Esophagus squamous epithelium (tissue), 5 donors: ENCODE data around the gene RSU1. TPM values are rescaled to one million over a fixed set of nuclear protein-coding genes. Genes with fewer than 3 reads are reported as not detected.

ENCODE experiments used
- DNase-seq: peaks from one replicate; lab custom pipeline; 2025; lab: John Stamatoyannopoulos, UW
- H3K27ac ChIP-seq, 4 donors: fragments of 200-600 bp; sonication (generic); one replicate each; pipeline ENCODE4 v1.5.1; 2016 to 2019; ENCODE audit warnings: mild to moderate bottlenecking in 1 of 4
- H3K27me3 ChIP-seq, 4 donors: fragments of 200-600 bp; sonication (generic); 1 replicate in 3 of 4; 2 replicates in 1 of 4; pipeline versions ENCODE4 v1.5.1 to v1.6.0; 2017 to 2021; ENCODE audit warnings: antibody characterized with exemption in 1 of 4
- H3K36me3 ChIP-seq, 3 donors: fragments of 200-600 bp; sonication (generic); one replicate each; pipeline ENCODE4 v1.5.1; 2016 to 2019
- H3K4me1 ChIP-seq, 3 donors: fragments of 200-600 bp; sonication (generic); one replicate each; pipeline ENCODE4 v1.5.1; 2017 to 2019
- H3K4me3 ChIP-seq, 4 donors: fragments of 200-600 bp; sonication (generic); 1 replicate in 3 of 4; 2 replicates in 1 of 4; pipeline ENCODE4 v1.5.1; 2016 to 2019; ENCODE audit warnings: mild to moderate bottlenecking in 2 of 4, moderate library complexity in 1 of 4
- H3K9me3 ChIP-seq, 3 donors: fragments of 200-600 bp; sonication (generic); one replicate each; pipeline ENCODE4 v1.5.1; 2016 to 2019
- POLR2A ChIP-seq, 4 donors: fragments of 450-650 bp; IDR thresholded peaks; one replicate each; pipeline ENCODE4 v1.6.1; 2017; ENCODE audit warnings: antibody characterized with exemption in 4 of 4, mild to moderate bottlenecking in 4 of 4, moderate library complexity in 3 of 4
- WGBS, 2 donors: methylation state at CpG; one replicate each; pipeline ENCODE4 v1.1.5; 2018; 5-methylcytosine and 5-hydroxymethylcytosine counted together
- intact Hi-C: fragments of 100-400 bp; cut with DNase I; formaldehyde crosslinking; loops from one replicate; pipeline ENCODE4 v1.15.0; 2022
- total RNA-seq, 4 donors: library from RNA; depleted of rRNA; stranded (reverse); fragments of >200 nt; gene quantifications; one replicate each; pipeline ENCODE4 v1.1.0, GENCODE V29; 2016
- TF ChIP-seq, protein P1 (sequence below), 6 experiments: fragments of 450-650 bp in 4 of 6; fragments of 200-600 bp in 2 of 6; sonication (generic) in 2 of 6; IDR thresholded peaks; one replicate each; pipeline ENCODE4 v1.5.1; 2016 to 2019; ENCODE audit warnings: antibody characterized with exemption in 6 of 6, mild to moderate bottlenecking in 4 of 6, moderate library complexity in 4 of 6
- donor health status: DM: yes; HTN: yes; CAD: no.

Gene RSU1
- total RNA-seq, 4 donors from 2014 or later = 43.5 to 61.5 (median 51.3) TPM

DNA sequence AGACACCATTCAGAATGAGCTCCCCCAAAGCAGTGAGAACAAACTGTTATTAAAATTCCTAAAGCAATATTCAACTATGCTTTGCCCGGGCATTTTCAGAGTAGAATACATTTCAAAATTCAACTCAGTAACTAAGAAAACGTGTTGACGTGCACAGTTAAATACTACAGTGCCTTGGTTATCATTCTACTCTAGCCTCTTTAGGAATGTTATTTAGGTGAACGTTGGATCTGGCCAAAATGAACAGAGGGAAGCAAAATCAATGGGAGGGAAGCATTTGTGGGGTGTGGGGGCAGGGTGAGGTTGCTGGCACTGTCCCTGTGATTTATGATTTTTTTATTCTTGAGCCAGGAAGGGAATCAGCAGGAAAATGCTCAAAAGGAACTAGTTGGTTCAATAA, 27.5 kb downstream of the RSU1 start:
- Histone ChIP-seq H3K4me1 (no peaks in the 10 kb centered on the region), H3K4me3 (no peak overlapping the region), H3K36me3 (no peaks in the 10 kb centered on the region), H3K9me3 (no peaks in the 10 kb centered on the region), H3K27ac (no peak overlapping the region), H3K27me3 (no peaks in the 10 kb centered on the region)
- no peak for DNase-seq
- intact Hi-C loops = no loop called here
- TF ChIP-seq POLR2A (IDR thresholded peaks at IDR 0.05) = no peak
- TF ChIP-seq, protein P1, sequence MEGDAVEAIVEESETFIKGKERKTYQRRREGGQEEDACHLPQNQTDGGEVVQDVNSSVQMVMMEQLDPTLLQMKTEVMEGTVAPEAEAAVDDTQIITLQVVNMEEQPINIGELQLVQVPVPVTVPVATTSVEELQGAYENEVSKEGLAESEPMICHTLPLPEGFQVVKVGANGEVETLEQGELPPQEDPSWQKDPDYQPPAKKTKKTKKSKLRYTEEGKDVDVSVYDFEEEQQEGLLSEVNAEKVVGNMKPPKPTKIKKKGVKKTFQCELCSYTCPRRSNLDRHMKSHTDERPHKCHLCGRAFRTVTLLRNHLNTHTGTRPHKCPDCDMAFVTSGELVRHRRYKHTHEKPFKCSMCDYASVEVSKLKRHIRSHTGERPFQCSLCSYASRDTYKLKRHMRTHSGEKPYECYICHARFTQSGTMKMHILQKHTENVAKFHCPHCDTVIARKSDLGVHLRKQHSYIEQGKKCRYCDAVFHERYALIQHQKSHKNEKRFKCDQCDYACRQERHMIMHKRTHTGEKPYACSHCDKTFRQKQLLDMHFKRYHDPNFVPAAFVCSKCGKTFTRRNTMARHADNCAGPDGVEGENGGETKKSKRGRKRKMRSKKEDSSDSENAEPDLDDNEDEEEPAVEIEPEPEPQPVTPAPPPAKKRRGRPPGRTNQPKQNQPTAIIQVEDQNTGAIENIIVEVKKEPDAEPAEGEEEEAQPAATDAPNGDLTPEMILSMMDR (IDR thresholded peaks at IDR 0.05) = no peak
- 75 to 86% methylated on average over 4 of the region's 4 CpGs for WGBS, 2 donors

DNA sequence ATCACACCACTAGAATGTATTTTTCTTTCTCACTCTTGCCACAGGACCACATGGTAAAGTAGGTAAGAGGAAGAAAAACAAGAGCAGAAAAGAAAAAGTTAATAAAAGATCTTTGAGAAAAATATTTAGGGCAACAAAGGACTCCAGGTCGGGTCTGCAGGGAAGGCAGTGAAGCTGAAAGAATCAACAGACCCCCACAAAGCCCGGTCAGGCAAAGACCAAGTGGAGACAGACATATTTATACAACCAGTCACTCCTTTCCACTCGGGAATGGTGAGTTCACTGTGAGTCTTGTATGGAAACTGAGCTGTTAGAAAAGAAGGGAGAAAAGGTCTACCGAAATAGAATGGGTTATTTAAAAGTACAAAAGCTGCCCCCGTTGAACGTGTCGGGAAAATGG, 28.0 kb downstream of the RSU1 start:
- 65 to 76% methylated on average over 7 of the region's 7 CpGs for WGBS, 2 donors
- DNase-seq = no peak
- H3K27ac ChIP-seq = no peak overlapping the region
- H3K36me3 ChIP-seq = no peaks in the 10 kb centered on the region
- TF ChIP-seq, protein P1 (IDR thresholded peaks at IDR 0.05) = no peak
- TF ChIP-seq POLR2A (IDR thresholded peaks at IDR 0.05) = no peak
- intact Hi-C loops = no loop called here
- H3K27me3 ChIP-seq = no peaks in the 10 kb centered on the region
- no peak overlapping the region for H3K4me3 ChIP-seq
- no peaks in the 10 kb centered on the region for H3K9me3 ChIP-seq
- no peaks in the 10 kb centered on the region for H3K4me1 ChIP-seq

DNA sequence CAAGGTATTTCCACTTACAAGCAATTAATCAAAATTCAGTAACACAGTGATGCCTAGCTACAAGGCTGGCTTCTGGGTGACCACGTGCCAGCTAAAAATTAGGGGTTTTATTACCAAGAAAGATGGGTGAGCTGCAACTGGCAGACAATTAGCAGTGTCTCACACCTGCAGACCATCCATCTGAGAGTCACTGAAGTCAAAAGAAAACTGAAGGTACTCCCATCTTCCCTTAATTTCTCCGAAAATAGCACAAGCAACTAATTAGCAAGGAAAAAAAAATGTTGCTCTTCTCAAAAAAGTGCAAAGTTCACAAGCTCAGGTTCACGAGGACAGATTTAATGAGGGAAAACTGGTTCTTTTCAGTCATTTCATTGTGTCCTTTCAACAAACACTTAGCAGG, 28.4 kb downstream of the RSU1 start:
- 84 to 87% methylated on average over 3 of the region's 3 CpGs for WGBS, 2 donors
- Histone ChIP-seq H3K36me3 (no peaks in the 10 kb centered on the region), H3K27me3 (no peaks in the 10 kb centered on the region), H3K4me3 (no peak overlapping the region), H3K27ac (no peak overlapping the region), H3K9me3 (no peaks in the 10 kb centered on the region), H3K4me1 (no peaks in the 10 kb centered on the region)
- TF ChIP-seq POLR2A (IDR thresholded peaks at IDR 0.05) = no peak
- TF ChIP-seq, protein P1 (IDR thresholded peaks at IDR 0.05) = no peak
- intact Hi-C loops = no loop called here
- DNase-seq = no peak

DNA sequence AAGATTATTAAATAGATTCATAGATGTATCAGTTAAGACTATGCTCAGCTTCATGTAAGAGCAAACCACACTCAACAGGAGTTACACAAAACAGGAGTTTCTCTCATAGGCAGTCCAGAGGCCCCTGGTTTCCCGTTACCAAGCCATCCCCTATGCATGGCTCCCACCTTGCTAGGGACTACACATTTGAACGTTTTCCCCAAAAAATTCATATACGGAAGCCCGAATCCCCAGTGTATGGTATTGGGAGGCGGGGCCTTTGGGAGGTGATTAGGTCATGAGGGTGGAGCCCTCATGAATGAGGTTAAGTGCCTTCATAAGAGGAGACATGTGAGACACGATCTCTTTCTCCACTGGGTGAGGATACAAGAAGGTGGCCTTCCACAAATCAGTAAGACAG, 29.1 kb downstream of the RSU1 start:
- no peak overlapping the region for H3K27ac ChIP-seq
- no peaks in the 10 kb centered on the region for H3K4me1 ChIP-seq
- TF ChIP-seq POLR2A (IDR thresholded peaks at IDR 0.05) = no peak
- TF ChIP-seq, protein P1 (IDR thresholded peaks at IDR 0.05) = no peak
- no peaks in the 10 kb centered on the region for H3K27me3 ChIP-seq
- H3K36me3 ChIP-seq = no peaks in the 10 kb centered on the region
- no peak for DNase-seq
- no peaks in the 10 kb centered on the region for H3K9me3 ChIP-seq
- no peak overlapping the region for H3K4me3 ChIP-seq
- WGBS, 2 donors = 89 to 92% methylated on average over 4 to 6 of the region's 6 CpGs
- intact Hi-C loops = no loop called here

DNA sequence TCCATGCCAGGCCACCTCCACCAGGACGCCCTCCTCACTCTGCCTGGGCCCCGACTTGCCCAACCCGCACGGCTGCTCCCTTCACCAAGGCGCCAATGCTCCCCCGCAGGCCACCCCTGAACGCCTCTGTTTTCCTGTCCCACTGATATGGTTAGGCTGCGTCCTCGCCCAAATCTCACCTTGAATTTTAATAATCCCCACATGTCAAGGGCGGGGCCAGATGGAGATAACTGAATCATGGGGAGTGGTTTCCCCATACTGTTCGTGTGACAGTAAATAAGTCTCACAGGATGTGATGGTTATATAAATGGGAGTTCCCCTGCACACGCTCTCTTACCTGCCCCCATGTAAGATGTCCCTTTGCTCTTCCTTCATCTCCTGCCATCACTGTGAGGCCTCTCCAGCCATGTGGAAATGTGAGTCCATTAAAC, 29.8 kb downstream of the RSU1 start:
- no peaks in the 10 kb centered on the region for H3K36me3 ChIP-seq
- 82 to 92% methylated on average over 12 of the region's 12 CpGs for WGBS, 2 donors
- H3K27me3 ChIP-seq = no peaks in the 10 kb centered on the region
- no peak overlapping the region for H3K27ac ChIP-seq
- no peak for DNase-seq
- TF ChIP-seq, protein P1 (IDR thresholded peaks at IDR 0.05) = no peak
- TF ChIP-seq POLR2A (IDR thresholded peaks at IDR 0.05) = no peak
- H3K4me1 ChIP-seq = no peaks in the 10 kb centered on the region
- H3K9me3 ChIP-seq = no peaks in the 10 kb centered on the region
- no peak overlapping the region for H3K4me3 ChIP-seq
- intact Hi-C loops = no loop called here
